ENCODE measurements around the gene LGI1. TPM values are rescaled to one million over a fixed set of nuclear protein-coding genes. Genes with fewer than 3 reads are reported as not detected.

Gene LGI1
- total and polyA plus RNA-seq, 2 of the 8 experiments (the other 6 are each of a cell fraction or from before 2014, with no cell fraction given) = 0.15 TPM; not detected in 1

- Histone ChIP-seq H3K9me3 (ENCODE audit: insufficient read depth in 2 of 2, low read depth in 1 of 2, low read length in 1 of 2) (no peaks in the 10 kb centered on the region), H2AFZ (ENCODE audit: low read length) (no peak overlapping the region), H4K20me1 (replicated peaks in 1 of 2; ENCODE audit: control insufficient read depth in 1 of 2, insufficient read depth in 2 of 2, low read length in 2 of 2) (no peaks in the 10 kb centered on the region), H3K36me3 (ENCODE audit: control insufficient read depth in 2 of 4, insufficient read depth in 4 of 4, low read length in 3 of 4) (no peaks in the 10 kb centered on the region), H3K4ac (replicated peaks; ENCODE audit: insufficient read length, low read depth, low read length) (no peak overlapping the region), H4K91ac (replicated peaks; ENCODE audit: insufficient read length, low read length) (no peak overlapping the region), H3K23me2 (ENCODE audit: low read depth, low read length) (no peaks in the 10 kb centered on the region), H3K4me1 (replicated peaks in 1 of 4; ENCODE audit: control insufficient read depth in 3 of 4, insufficient read depth in 4 of 4, low read length in 3 of 4) (peaks cover 0 to under 1% (median 0%) of the 10 kb centered on the region in 4 experiments; a peak in 1 of 7 replicates), H4K5ac (ENCODE audit: insufficient read length, low read depth, low read length) (no peak overlapping the region), H3K79me1 (ENCODE audit: low read depth, low read length) (no peaks in the 10 kb centered on the region), H2AK5ac (ENCODE audit: low read depth, low read length) (no peak overlapping the region), H3K56ac (replicated peaks; ENCODE audit: insufficient read length, low read depth, low read length) (no peak overlapping the region), H2BK5ac (ENCODE audit: low read depth, low read length) (no peak overlapping the region), H2BK15ac (ENCODE audit: low read length) (no peak overlapping the region), H3K23ac (ENCODE audit: insufficient read length) (no peak overlapping the region), H2BK12ac (ENCODE audit: low read depth, low read length) (no peak overlapping the region), H2BK120ac (replicated peaks; ENCODE audit: low read depth, low read length) (no peak overlapping the region), H3K4me3 (ENCODE audit: extremely low read depth in 1 of 4, insufficient read depth in 2 of 4, low read depth in 3 of 4, low read length in 4 of 4) (no peak overlapping the region), H2BK20ac (ENCODE audit: low read length) (no peak overlapping the region), H3K4me2 (ENCODE audit: insufficient read depth in 1 of 2, low read depth in 2 of 2, low read length in 2 of 2) (no peak overlapping the region), H3K9ac (replicated peaks in 1 of 4; ENCODE audit: extremely low read depth in 1 of 4, low read depth in 3 of 4, low read length in 3 of 4) (no peak overlapping the region), H3K79me2 (ENCODE audit: control insufficient read depth in 1 of 2, insufficient read depth in 2 of 2, low read length in 2 of 2) (no peaks in the 10 kb centered on the region), H3K18ac (ENCODE audit: extremely low read depth, low read length) (no peak overlapping the region), H3K27ac (ENCODE audit: low read depth, low read length) (no peak overlapping the region), H3K27me3 (replicated peaks in 1 of 4; ENCODE audit: control insufficient read depth in 3 of 4, extremely low read depth in 1 of 4, insufficient read depth in 3 of 4, low read length in 3 of 4) (no peaks in the 10 kb centered on the region), H4K8ac (ENCODE audit: extremely low read depth, insufficient read depth, low read length) (no peak overlapping the region), H3K14ac (ENCODE audit: insufficient read length) (no peak overlapping the region)
- ChIA-PET CTCF (ENCODE audit: partially characterized antibody) (interaction anchor here (0.6 to 2.6 kb wide), 32 partner anchors 11 to 618 kb away, joined by 3 to 34 read pairs (median 5); partner anchors contain the start of gene TBC1D12), POLR2A (ENCODE audit: partially characterized antibody) (interaction anchor here (0.8 kb wide), 1 partner anchor 100 kb away, joined by 3 read pairs; no protein-coding TSS in a partner anchor)
- DNase-seq (ENCODE audit: low read depth in 1 of 2, low spot score in 2 of 2) (no peak), FAIRE-seq (peak; percentile 42)
- whole genome bisulfite sequencing, 2 experiments (ENCODE audit: extremely low coverage in 1 of 2, insufficient coverage in 1 of 2, insufficient read length in 1 of 2, insufficient replicate concordance in 2 of 2, low coverage in 1 of 2, low lambda C conversion rate in 2 of 2, missing lambda C conversion rate in 1 of 2) = 75% methylated on average over 4 of the region's 4 CpGs; no CpG with 5 or more reads in 1 of the 2 experiments
- TF ChIP-seq SAP30 (IDR thresholded peaks at IDR 0.05; ENCODE audit: insufficient read depth, insufficient replicate concordance, low read length) = no peak
- TF ChIP-seq SP1 (IDR thresholded peaks at IDR 0.05; ENCODE audit: low read depth, low read length) = no peak
- no peak for TF ChIP-seq HDAC2 (IDR thresholded peaks at IDR 0.05; ENCODE audit: borderline replicate concordance in 1 of 2, low read depth in 2 of 2, low read length in 2 of 2)
- no peak for TF ChIP-seq KDM5A (IDR thresholded peaks at IDR 0.05; ENCODE audit: low read length)
- no peak for TF ChIP-seq TEAD4 (IDR thresholded peaks at IDR 0.05; ENCODE audit: low read depth, low read length)
- no peak for TF ChIP-seq HDAC6 (IDR thresholded peaks at IDR 0.05; ENCODE audit: low read depth, low read length)
- no peak for TF ChIP-seq CBX8 (IDR thresholded peaks at IDR 0.05; ENCODE audit: borderline replicate concordance, low read depth, low read length)
- TF ChIP-seq SP4 (IDR thresholded peaks at IDR 0.05; ENCODE audit: low read length) = no peak
- TF ChIP-seq NRF1 (IDR thresholded peaks at IDR 0.05; ENCODE audit: low read depth, low read length) = no peak
- no peak for TF ChIP-seq RXRA (IDR thresholded peaks at IDR 0.05; ENCODE audit: insufficient read depth, low read depth, low read length)
- no peak for TF ChIP-seq MAFK (IDR thresholded peaks at IDR 0.05; ENCODE audit: low read depth, low read length)
- no peak for TF ChIP-seq KDM1A (IDR thresholded peaks at IDR 0.05; ENCODE audit: borderline replicate concordance, low read length)
- no peak for TF ChIP-seq JUND (IDR thresholded peaks at IDR 0.05; ENCODE audit: low read length)
These were observed 63.5 kb downstream of the LGI1 start for GRCh38 chr10:93821051-93821772.
